Muscle layer of colon (tissue), 2 donors: ENCODE measurements around the gene FNBP1L.

Experiments used
- H3K27ac ChIP-seq: one replicate; pipeline ENCODE4 v1.7.0; 2013; ENCODE audit warnings: low read depth, mild to moderate bottlenecking, low read length, moderate library complexity
- H3K27me3 ChIP-seq, 2 donors: one replicate each; pipeline ENCODE4 v1.7.0; 2013; ENCODE audit warnings: low read length in 2 of 2, mild to moderate bottlenecking in 2 of 2; ENCODE audit not compliant: insufficient read depth in 2 of 2, control insufficient read depth in 1 of 2
- H3K36me3 ChIP-seq: one replicate; pipeline ENCODE4 v1.7.0; 2013; ENCODE audit warnings: mild to moderate bottlenecking, low read length; ENCODE audit not compliant: insufficient read depth
- H3K4me1 ChIP-seq: one replicate; pipeline ENCODE4 v1.7.0; 2013; ENCODE audit warnings: mild to moderate bottlenecking, low read length; ENCODE audit not compliant: insufficient read depth
- H3K4me3 ChIP-seq, 2 donors: one replicate each; pipeline ENCODE4 v1.7.0; 2013; ENCODE audit warnings: low read length in 2 of 2, low read depth in 1 of 2, mild to moderate bottlenecking in 1 of 2, moderate library complexity in 1 of 2
- H3K9ac ChIP-seq: one replicate; pipeline ENCODE4 v1.7.0; 2013; ENCODE audit warnings: low read length
- H3K9me3 ChIP-seq: one replicate; pipeline ENCODE4 v1.7.0; 2013; ENCODE audit warnings: mild to moderate bottlenecking, low read length
- donor health status: abdominal sarcoma.
- donor health status: Adenocarcinoma of cecum.

FNBP1L gene

DNA sequence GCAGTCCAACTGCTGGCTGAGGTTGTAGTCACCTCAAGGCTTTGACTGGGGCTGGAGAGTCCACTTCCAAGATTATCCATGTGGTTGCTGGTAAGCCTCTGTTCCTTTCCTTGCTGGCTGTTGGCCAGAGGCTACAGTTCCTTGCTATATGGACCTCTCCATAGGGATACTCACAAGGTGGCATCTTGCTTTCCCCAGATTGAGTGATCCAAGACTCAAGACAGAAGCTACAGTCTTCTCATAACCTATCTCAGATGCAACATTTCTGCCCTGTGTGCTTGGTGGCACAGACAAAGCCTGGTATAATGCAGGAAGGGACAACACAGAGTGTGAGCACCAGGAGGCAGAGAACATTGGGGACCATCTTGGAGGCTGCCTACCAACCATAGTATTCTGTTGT lies 111.8 kb downstream of the FNBP1L start:
- Histone ChIP-seq H3K4me1 (no peaks in the 10 kb centered on the region), H3K27ac (no peak overlapping the region), H3K36me3 (peaks cover 6% of the 10 kb centered on the region), H3K9ac (no peak overlapping the region), H3K27me3 (no peaks in the 10 kb centered on the region), H3K9me3 (no peaks in the 10 kb centered on the region), H3K4me3 (no peak overlapping the region)

- Histone ChIP-seq H3K9me3 (no peaks in the 10 kb centered on the region), H3K36me3 (peaks cover 37% of the 10 kb centered on the region), H3K27ac (no peak overlapping the region), H3K9ac (no peak overlapping the region), H3K4me1 (no peaks in the 10 kb centered on the region), H3K27me3 (no peaks in the 10 kb centered on the region), H3K4me3 (no peak overlapping the region)
Observed at GRCh38 chr1:93565496-93566206, 117.7 kb downstream of the FNBP1L start.

GRCh38 chr1:93566227-93566626 lies 118.3 kb downstream of the FNBP1L start:
- Histone ChIP-seq H3K36me3 (peaks cover 39% of the 10 kb centered on the region), H3K4me3 (no peak overlapping the region), H3K27me3 (no peaks in the 10 kb centered on the region), H3K4me1 (no peaks in the 10 kb centered on the region), H3K27ac (no peak overlapping the region), H3K9me3 (no peaks in the 10 kb centered on the region), H3K9ac (no peak overlapping the region)

GRCh38 chr1:93567255-93567918 lies 119.5 kb downstream of the FNBP1L start:
- Histone ChIP-seq H3K4me3 (no peak overlapping the region), H3K9ac (no peak overlapping the region), H3K4me1 (no peaks in the 10 kb centered on the region), H3K36me3 (peaks cover 47% of the 10 kb centered on the region), H3K9me3 (no peaks in the 10 kb centered on the region), H3K27me3 (no peaks in the 10 kb centered on the region), H3K27ac (no peak overlapping the region)

GRCh38 chr1:93569489-93569888 lies 121.6 kb downstream of the FNBP1L start:
- H3K9me3 ChIP-seq = no peaks in the 10 kb centered on the region
- H3K9ac ChIP-seq = no peak overlapping the region
- no peak overlapping the region for H3K4me3 ChIP-seq
- peaks cover 53% of the 10 kb centered on the region for H3K36me3 ChIP-seq
- H3K4me1 ChIP-seq = no peaks in the 10 kb centered on the region
- no peak overlapping the region for H3K27ac ChIP-seq
- no peaks in the 10 kb centered on the region for H3K27me3 ChIP-seq

GRCh38 chr1:93571623-93572310 lies 123.8 kb downstream of the FNBP1L start:
- no peaks in the 10 kb centered on the region for H3K4me1 ChIP-seq

GRCh38 chr1:93573940-93574469 lies 126.1 kb downstream of the FNBP1L start:
- Histone ChIP-seq H3K4me1 (no peaks in the 10 kb centered on the region), H3K9me3 (no peaks in the 10 kb centered on the region), H3K36me3 (peaks cover 36% of the 10 kb centered on the region), H3K27me3 (no peaks in the 10 kb centered on the region), H3K9ac (no peak overlapping the region), H3K27ac (no peak overlapping the region), H3K4me3 (no peak overlapping the region)

More at GRCh38 chr1:93571623-93572310, 123.8 kb downstream of the FNBP1L start:
- peaks cover 54% of the 10 kb centered on the region for H3K36me3 ChIP-seq
- H3K4me3 ChIP-seq = no peak overlapping the region
- no peak overlapping the region for H3K27ac ChIP-seq
- H3K9me3 ChIP-seq = no peaks in the 10 kb centered on the region
- H3K9ac ChIP-seq = no peak overlapping the region
- H3K27me3 ChIP-seq = no peaks in the 10 kb centered on the region

GRCh38 chr1:93574511-93574910 lies 126.6 kb downstream of the FNBP1L start:
- H3K36me3 ChIP-seq = peaks cover 35% of the 10 kb centered on the region
- H3K4me3 ChIP-seq = no peak overlapping the region
- no peak overlapping the region for H3K9ac ChIP-seq
- H3K4me1 ChIP-seq = no peaks in the 10 kb centered on the region
- no peaks in the 10 kb centered on the region for H3K9me3 ChIP-seq
- no peaks in the 10 kb centered on the region for H3K27me3 ChIP-seq
- no peak overlapping the region for H3K27ac ChIP-seq

- Histone ChIP-seq H3K4me1 (no peaks in the 10 kb centered on the region), H3K4me3 (no peak overlapping the region), H3K27me3 (no peaks in the 10 kb centered on the region), H3K9me3 (no peaks in the 10 kb centered on the region), H3K9ac (no peak overlapping the region), H3K36me3 (peaks cover 35% of the 10 kb centered on the region), H3K27ac (no peak overlapping the region)
Observed at GRCh38 chr1:93574991-93575390, 127.1 kb downstream of the FNBP1L start.

- H3K36me3 ChIP-seq = peaks cover 28% of the 10 kb centered on the region
- H3K27ac ChIP-seq = no peak overlapping the region
- no peak overlapping the region for H3K9ac ChIP-seq
- no peak overlapping the region for H3K4me3 ChIP-seq
- no peaks in the 10 kb centered on the region for H3K4me1 ChIP-seq
- no peaks in the 10 kb centered on the region for H3K27me3 ChIP-seq
- H3K9me3 ChIP-seq = no peaks in the 10 kb centered on the region
Observed at GRCh38 chr1:93575621-93576284, 127.8 kb downstream of the FNBP1L start.

DNA sequence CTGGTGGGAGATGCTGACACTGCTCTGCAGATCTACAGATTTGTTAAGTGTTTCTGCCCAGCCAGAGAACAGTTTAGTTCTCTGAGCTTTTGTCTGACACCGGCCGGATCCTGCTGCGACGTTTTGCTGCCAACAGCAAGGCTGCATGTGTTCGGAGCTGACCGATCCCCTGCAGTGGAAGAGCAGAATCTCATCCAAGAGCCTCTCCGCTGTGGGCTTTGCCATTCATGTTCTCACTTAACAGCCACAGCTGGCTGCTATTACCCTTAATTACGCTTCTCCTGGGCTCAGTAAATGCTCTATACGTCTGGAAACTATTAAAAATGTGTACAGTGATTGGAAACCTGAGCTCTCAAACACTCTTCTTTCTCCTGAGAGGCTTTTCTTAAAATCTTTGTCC lies 128.4 kb downstream of the FNBP1L start:
- no peaks in the 10 kb centered on the region for H3K4me1 ChIP-seq
- no peak overlapping the region for H3K27ac ChIP-seq
- H3K9ac ChIP-seq = no peak overlapping the region
- H3K9me3 ChIP-seq = no peaks in the 10 kb centered on the region
- H3K27me3 ChIP-seq = no peaks in the 10 kb centered on the region
- peaks cover 27% of the 10 kb centered on the region for H3K36me3 ChIP-seq
- H3K4me3 ChIP-seq = no peak overlapping the region
